H9 (cell line): ENCODE data around the gene VSIR. TPM values are rescaled to one million over a fixed set of nuclear protein-coding genes. Genes with fewer than 3 reads are reported as not detected.

ENCODE experiments used
- DNase-seq: peaks from one replicate; pipeline ENCODE4 v3.0.0-alpha.2; 2017
- H2AFZ ChIP-seq: one replicate; pipeline ENCODE4 v1.6.1; 2013; ENCODE audit warnings: mild to moderate bottlenecking, low read length, control low read depth, moderate library complexity
- H2AK5ac ChIP-seq: 2 replicates; pipeline ENCODE4 v1.6.1; 2013; ENCODE audit warnings: low read length, control low read depth, mixed read lengths; ENCODE audit not compliant: insufficient read length
- H2BK120ac ChIP-seq: one replicate; pipeline ENCODE4 v1.6.1; 2013; ENCODE audit warnings: low read depth, mild to moderate bottlenecking, low read length, control low read depth, inconsistent platforms; ENCODE audit not compliant: poor library complexity, severe bottlenecking
- H2BK12ac ChIP-seq: 2 replicates; pipeline ENCODE4 v1.6.1; 2013; ENCODE audit warnings: low read length, control low read depth, mixed read lengths, low read depth; ENCODE audit not compliant: insufficient read length
- H2BK15ac ChIP-seq: 2 replicates; pipeline ENCODE4 v1.6.1; 2013; ENCODE audit warnings: low read depth, low read length, control low read depth
- H2BK20ac ChIP-seq: one replicate; pipeline ENCODE4 v1.6.1; 2013; ENCODE audit warnings: low read depth, mild to moderate bottlenecking, low read length, control low read depth, inconsistent platforms; ENCODE audit not compliant: poor library complexity, severe bottlenecking
- H2BK5ac ChIP-seq: 2 replicates; pipeline ENCODE4 v1.6.1; 2013; ENCODE audit warnings: low read length, control low read depth, mixed read lengths; ENCODE audit not compliant: insufficient read length
- H3K14ac ChIP-seq: 2 replicates; pipeline ENCODE4 v1.6.1; 2013; ENCODE audit warnings: low read length, control low read depth; ENCODE audit not compliant: insufficient read depth
- H3K18ac ChIP-seq: 2 replicates; pipeline ENCODE4 v1.6.1; 2013; ENCODE audit warnings: low read depth, mild to moderate bottlenecking, mixed read lengths, low read length, control low read depth; ENCODE audit not compliant: insufficient read length
- H3K23ac ChIP-seq: 2 replicates; pipeline ENCODE4 v1.6.1; 2013; ENCODE audit warnings: low read length, control low read depth, mixed read lengths, low read depth; ENCODE audit not compliant: insufficient read length
- H3K23me2 ChIP-seq: 2 replicates; pipeline ENCODE4 v1.6.1; 2013; ENCODE audit warnings: low read depth, mild to moderate bottlenecking, mixed read lengths, low read length, control low read depth; ENCODE audit not compliant: insufficient read length, poor library complexity, severe bottlenecking
- H3K27ac ChIP-seq: 2 replicates; pipeline ENCODE4 v1.5.1; 2013; ENCODE audit warnings: low read length, control low read depth, mixed read lengths, low read depth; ENCODE audit not compliant: insufficient read length
- H3K27me3 ChIP-seq: 2 replicates; pipeline ENCODE4 v1.6.1; 2013; ENCODE audit warnings: low read length, control low read depth, inconsistent platforms; ENCODE audit not compliant: insufficient read depth
- H3K4ac ChIP-seq: 2 replicates; pipeline ENCODE4 v1.6.1; 2013; ENCODE audit warnings: low read depth, mild to moderate bottlenecking, control low read depth, inconsistent platforms, low read length, moderate library complexity
- H3K4me1 ChIP-seq: 2 replicates; pipeline ENCODE4 v1.6.1; 2013; ENCODE audit warnings: low read length, control low read depth, inconsistent platforms; ENCODE audit not compliant: insufficient read depth
- H3K4me2 ChIP-seq: 2 replicates; pipeline ENCODE4 v1.6.1; 2013; ENCODE audit warnings: low read length, control low read depth, mixed read lengths; ENCODE audit not compliant: insufficient read length, insufficient read depth
- H3K56ac ChIP-seq: 2 replicates; pipeline ENCODE4 v1.6.1; 2013; ENCODE audit warnings: low read depth, mild to moderate bottlenecking, mixed read lengths, low read length, control low read depth; ENCODE audit not compliant: insufficient read length
- H3K79me1 ChIP-seq: 2 replicates; pipeline ENCODE4 v1.6.1; 2013; ENCODE audit warnings: low read depth, mild to moderate bottlenecking, moderate library complexity, low read length, control low read depth, inconsistent platforms; ENCODE audit not compliant: insufficient read depth, poor library complexity, severe bottlenecking
- H3K79me2 ChIP-seq: 2 replicates; pipeline ENCODE4 v1.6.1; 2013; ENCODE audit warnings: low read length, control low read depth, inconsistent platforms; ENCODE audit not compliant: insufficient read depth
- H3K9ac ChIP-seq: 2 replicates; pipeline ENCODE4 v1.6.1; 2013; ENCODE audit warnings: low read length, control low read depth, mixed read lengths; ENCODE audit not compliant: insufficient read length; ENCODE audit errors: extremely low read depth
- H3K9me3 ChIP-seq: one replicate; pipeline ENCODE4 v1.6.1; 2013; ENCODE audit warnings: low read depth, low read length, inconsistent platforms; ENCODE audit not compliant: control insufficient read depth
- H3T11ph ChIP-seq: one replicate; pipeline ENCODE4 v1.6.1; 2013; ENCODE audit warnings: mild to moderate bottlenecking, low read length, control low read depth, inconsistent platforms
- H4K20me1 ChIP-seq: one replicate; pipeline ENCODE4 v1.6.1; 2013; ENCODE audit not compliant: control insufficient read depth, insufficient read length, insufficient read depth
- H4K5ac ChIP-seq: 2 replicates; pipeline ENCODE4 v1.6.1; 2013; ENCODE audit warnings: low read depth, mild to moderate bottlenecking, mixed read lengths, low read length, control low read depth; ENCODE audit not compliant: insufficient read length
- H4K8ac ChIP-seq: replicated peaks from 2 replicates; pipeline ENCODE4 v1.6.1; 2013; ENCODE audit warnings: low read length, control low read depth, mixed read lengths, low read depth; ENCODE audit not compliant: insufficient read length
- H4K91ac ChIP-seq: 2 replicates; pipeline ENCODE4 v1.6.1; 2013; ENCODE audit warnings: low read depth, mild to moderate bottlenecking, moderate library complexity, mixed read lengths, low read length, control low read depth; ENCODE audit not compliant: insufficient read length
- H3K27ac Mint-ChIP-seq, 3 experiments: 2 replicates in 2 of 3; 3 replicates in 1 of 3; pipeline ENCODE4 v1.8.0; 2020 to 2021; ENCODE audit warnings: mixed read lengths in 3 of 3, mild to moderate bottlenecking in 1 of 3, moderate library complexity in 1 of 3
- H3K27me3 Mint-ChIP-seq: 2 replicates; pipeline ENCODE4 v1.8.0; 2021; ENCODE audit warnings: low read depth, mild to moderate bottlenecking, moderate library complexity, mixed read lengths
- H3K36me3 Mint-ChIP-seq, 3 experiments: 2 replicates in 2 of 3; 3 replicates in 1 of 3; pipeline ENCODE4 v1.8.0; 2020 to 2021; ENCODE audit warnings: low read depth in 3 of 3, mixed read lengths in 3 of 3; ENCODE audit not compliant: insufficient read depth in 1 of 3
- H3K4me1 Mint-ChIP-seq, 2 experiments: 2 replicates each; pipeline ENCODE4 v1.8.0; 2020; ENCODE audit warnings: mixed read lengths in 2 of 2
- H3K4me3 Mint-ChIP-seq, 2 experiments: 2 replicates in 1 of 2; 3 replicates in 1 of 2; pipeline ENCODE4 v1.8.0; 2020 to 2021; ENCODE audit warnings: mild to moderate bottlenecking in 2 of 2, mixed read lengths in 2 of 2, moderate library complexity in 1 of 2
- H3K9me3 Mint-ChIP-seq, 2 experiments: 2 replicates in 1 of 2; 3 replicates in 1 of 2; pipeline ENCODE4 v1.8.0; 2020; ENCODE audit warnings: mild to moderate bottlenecking in 2 of 2, mixed read lengths in 2 of 2, moderate library complexity in 1 of 2
- CTCF ChIP-seq: fragments of 200-600 bp; sonication (generic); conservative IDR thresholded peaks from 3 replicates; pipeline ENCODE4 v1.8.0; 2021; ENCODE audit warnings: antibody characterized with exemption, mild to moderate bottlenecking
- WGBS: extraction: QIAGEN DNeasy Blood & Tissue Kit; methylation state at CpG from one replicate; pipeline ENCODE4 v1.1.7; 2013; ENCODE audit warnings: missing lambda C conversion rate, low lambda C conversion rate, mixed read lengths; ENCODE audit not compliant: insufficient read length; ENCODE audit errors: extremely low coverage; 5-methylcytosine and 5-hydroxymethylcytosine counted together
- total RNA-seq: library from RNA; stranded (reverse); gene quantifications from 2 replicates; pipeline ENCODE4 v1.2.1, GENCODE V29; 2021

Gene VSIR
- total RNA-seq, 1 experiment from 2014 or later, result 0.11 TPM

- no peak overlapping the region for H3T11ph ChIP-seq
- H3K14ac ChIP-seq, result no peak overlapping the region
- no peaks in the 10 kb centered on the region for H3K23me2 ChIP-seq
- no peak overlapping the region for H4K5ac ChIP-seq
- no peaks in the 10 kb centered on the region for H3K4me1 ChIP-seq
- no peak overlapping the region for H2BK20ac ChIP-seq
- WGBS, result no CpG with 5 or more reads among the region's 10 CpGs
- no peaks in the 10 kb centered on the region for H3K79me2 ChIP-seq
- H3K27ac ChIP-seq, result no peak overlapping the region
- no peaks in the 10 kb centered on the region for H3K9me3 ChIP-seq
- no peak for DNase-seq
- Mint-ChIP-seq H3K27ac (no peak overlapping the region), H3K4me1 (peaks cover 0 to 3% of the 10 kb centered on the region in 2 experiments; a peak in 1 of 4 replicates), H3K36me3 (no peaks in the 10 kb centered on the region), H3K4me3 (no peak overlapping the region), H3K9me3 (no peaks in the 10 kb centered on the region; a peak in 1 of 5 replicates), H3K27me3 (peaks cover 9% of the 10 kb centered on the region)
- H2AK5ac ChIP-seq, result no peak overlapping the region
- no peak overlapping the region for H2BK12ac ChIP-seq
- H2AFZ ChIP-seq, result no peak overlapping the region
- no peak overlapping the region for H4K91ac ChIP-seq
- no peak overlapping the region for H3K23ac ChIP-seq
- no peak overlapping the region for H4K8ac ChIP-seq
- no peak overlapping the region for H2BK120ac ChIP-seq
- no peak overlapping the region for H3K4ac ChIP-seq
- H4K20me1 ChIP-seq, result no peaks in the 10 kb centered on the region
- H3K9ac ChIP-seq, result no peak overlapping the region
- H3K27me3 ChIP-seq, result 0 out of 2 replicates have a peak, but pooled peaks cover 2% of the 10 kb centered on the region
- no peak overlapping the region for H3K4me2 ChIP-seq
- H3K79me1 ChIP-seq, result no peaks in the 10 kb centered on the region
- no peak overlapping the region for H3K56ac ChIP-seq
- H3K18ac ChIP-seq, result no peak overlapping the region
- no peak overlapping the region for H2BK5ac ChIP-seq
- no peak for TF ChIP-seq CTCF
- H2BK15ac ChIP-seq, result no peak overlapping the region
These were observed 24.4 kb upstream of the VSIR start for GRCh38 chr10:71797533-71798307.
